ENCODE results near the gene SHISA6.

The SHISA6 gene

DNA sequence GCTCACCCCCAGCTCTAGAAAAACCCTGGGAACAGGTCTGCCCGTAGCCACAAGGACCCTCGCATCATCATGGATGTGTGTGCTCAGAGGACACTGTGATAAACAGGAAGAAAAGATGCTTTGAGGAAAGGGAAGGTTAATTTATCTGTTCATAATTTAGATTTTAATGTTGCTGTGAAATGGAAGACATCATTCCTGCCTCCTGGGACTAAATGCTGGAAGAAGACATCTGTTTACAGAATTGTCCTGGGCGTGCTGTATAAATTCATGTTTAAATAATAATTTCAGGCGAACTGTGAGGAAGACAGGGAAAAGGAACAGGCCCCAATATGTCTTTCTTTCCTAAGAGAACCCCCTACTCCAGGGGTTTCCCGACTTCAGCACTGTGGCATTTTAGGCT, 112.6 kb downstream of the SHISA6 start:
- no peak overlapping the region for H2AFZ ChIP-seq (ENCODE audit: low read depth)

DNA sequence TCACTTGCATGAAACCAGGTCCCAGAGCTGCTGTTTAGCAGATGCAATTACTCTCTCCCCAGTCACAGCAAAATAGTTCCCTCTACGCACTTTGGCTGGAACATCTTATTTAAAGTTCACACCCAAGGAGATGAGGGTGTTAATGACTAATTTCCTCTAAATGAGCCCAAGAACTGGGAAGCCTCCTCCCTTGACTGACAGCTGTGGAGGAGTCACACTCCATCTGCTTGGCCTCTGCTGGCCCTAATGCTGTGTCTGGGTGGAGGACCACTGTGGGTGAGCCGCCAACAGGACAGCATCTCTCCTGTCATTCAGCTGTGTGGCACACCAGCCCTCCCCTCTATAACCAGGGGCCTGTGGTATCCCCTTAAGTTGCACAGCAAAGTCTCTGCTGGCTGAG, 115.4 kb downstream of the SHISA6 start:
- no peak overlapping the region for H3K9ac ChIP-seq
- H3K79me2 ChIP-seq (ENCODE audit: insufficient read depth, low read depth) = no peaks in the 10 kb centered on the region
- no peaks in the 10 kb centered on the region for H3K27me3 ChIP-seq (ENCODE audit: insufficient read depth, low read depth)
- H3K4me3 ChIP-seq (IDR thresholded peaks at IDR 0.05; ENCODE audit: insufficient read depth, low read depth, low read length) = no peak overlapping the region
- TF ChIP-seq, protein P1, sequence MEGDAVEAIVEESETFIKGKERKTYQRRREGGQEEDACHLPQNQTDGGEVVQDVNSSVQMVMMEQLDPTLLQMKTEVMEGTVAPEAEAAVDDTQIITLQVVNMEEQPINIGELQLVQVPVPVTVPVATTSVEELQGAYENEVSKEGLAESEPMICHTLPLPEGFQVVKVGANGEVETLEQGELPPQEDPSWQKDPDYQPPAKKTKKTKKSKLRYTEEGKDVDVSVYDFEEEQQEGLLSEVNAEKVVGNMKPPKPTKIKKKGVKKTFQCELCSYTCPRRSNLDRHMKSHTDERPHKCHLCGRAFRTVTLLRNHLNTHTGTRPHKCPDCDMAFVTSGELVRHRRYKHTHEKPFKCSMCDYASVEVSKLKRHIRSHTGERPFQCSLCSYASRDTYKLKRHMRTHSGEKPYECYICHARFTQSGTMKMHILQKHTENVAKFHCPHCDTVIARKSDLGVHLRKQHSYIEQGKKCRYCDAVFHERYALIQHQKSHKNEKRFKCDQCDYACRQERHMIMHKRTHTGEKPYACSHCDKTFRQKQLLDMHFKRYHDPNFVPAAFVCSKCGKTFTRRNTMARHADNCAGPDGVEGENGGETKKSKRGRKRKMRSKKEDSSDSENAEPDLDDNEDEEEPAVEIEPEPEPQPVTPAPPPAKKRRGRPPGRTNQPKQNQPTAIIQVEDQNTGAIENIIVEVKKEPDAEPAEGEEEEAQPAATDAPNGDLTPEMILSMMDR (conservative IDR thresholded peaks at IDR 0.05; ENCODE audit: low read depth, low read length) = no peak
- H3K4me1 ChIP-seq (ENCODE audit: low read depth, poor library complexity, severe bottlenecking) = no peaks in the 10 kb centered on the region
- no peak overlapping the region for H2AFZ ChIP-seq (ENCODE audit: low read depth)
- no peak overlapping the region for H3K27ac ChIP-seq
- H3K4me2 ChIP-seq = no peak overlapping the region
- no peaks in the 10 kb centered on the region for H4K20me1 ChIP-seq (ENCODE audit: insufficient read depth)
- H3K36me3 ChIP-seq (ENCODE audit: insufficient read depth) = no peaks in the 10 kb centered on the region

More for the DNA sequence above, 112.6 kb downstream of the SHISA6 start:
- Histone ChIP-seq H4K20me1 (ENCODE audit: insufficient read depth) (no peaks in the 10 kb centered on the region), H3K27me3 (ENCODE audit: insufficient read depth, low read depth) (no peaks in the 10 kb centered on the region), H3K79me2 (ENCODE audit: insufficient read depth, low read depth) (no peaks in the 10 kb centered on the region), H3K4me3 (IDR thresholded peaks at IDR 0.05; ENCODE audit: insufficient read depth, low read depth, low read length) (no peak overlapping the region), H3K9ac (no peak overlapping the region), H3K36me3 (ENCODE audit: insufficient read depth) (no peaks in the 10 kb centered on the region), H3K4me1 (ENCODE audit: low read depth, poor library complexity, severe bottlenecking) (no peaks in the 10 kb centered on the region), H3K4me2 (no peak overlapping the region), H3K27ac (no peak overlapping the region)
- TF ChIP-seq, protein P1 (conservative IDR thresholded peaks at IDR 0.05; ENCODE audit: low read depth, low read length) = no peak

DNA sequence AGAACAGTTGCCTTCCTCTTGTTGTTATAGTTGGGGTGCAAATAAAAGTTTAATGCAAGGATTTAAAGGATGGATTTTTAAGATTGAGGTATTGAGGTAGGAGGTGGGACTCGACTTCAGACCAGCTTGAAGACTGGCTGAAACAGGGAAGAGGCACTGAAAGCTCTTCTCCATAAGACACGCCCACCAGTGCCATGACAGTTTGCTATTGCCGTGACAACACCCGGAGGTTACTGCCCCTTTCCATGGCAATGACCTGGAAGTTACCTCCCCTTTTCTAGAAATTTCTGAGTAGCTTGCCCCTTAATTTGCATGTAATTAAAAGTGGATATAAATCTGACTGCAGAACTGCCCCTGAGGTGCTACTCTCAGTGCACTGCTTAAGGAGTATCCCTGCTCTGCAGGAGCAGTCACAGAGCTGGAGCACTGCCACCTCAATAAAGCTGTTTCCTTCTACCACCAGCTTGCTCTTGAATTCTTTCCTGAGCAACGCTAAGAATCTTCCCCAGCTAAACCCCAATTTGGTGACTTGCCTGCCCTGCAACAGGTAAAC, 122.6 kb downstream of the SHISA6 start:
- H4K20me1 ChIP-seq (ENCODE audit: insufficient read depth) = no peaks in the 10 kb centered on the region
- H3K27ac ChIP-seq = no peak overlapping the region
- H2AFZ ChIP-seq (ENCODE audit: low read depth) = no peak overlapping the region
- H3K4me2 ChIP-seq = no peak overlapping the region
- H3K4me3 ChIP-seq (IDR thresholded peaks at IDR 0.05; ENCODE audit: insufficient read depth, low read depth, low read length) = no peak overlapping the region
- no peaks in the 10 kb centered on the region for H3K36me3 ChIP-seq (ENCODE audit: insufficient read depth)
- no peaks in the 10 kb centered on the region for H3K27me3 ChIP-seq (ENCODE audit: insufficient read depth, low read depth)
- TF ChIP-seq, protein P1 (conservative IDR thresholded peaks at IDR 0.05; ENCODE audit: low read depth, low read length) = no peak
- no peak overlapping the region for H3K9ac ChIP-seq
- no peaks in the 10 kb centered on the region for H3K79me2 ChIP-seq (ENCODE audit: insufficient read depth, low read depth)
- no peaks in the 10 kb centered on the region for H3K4me1 ChIP-seq (ENCODE audit: low read depth, poor library complexity, severe bottlenecking)

DNA sequence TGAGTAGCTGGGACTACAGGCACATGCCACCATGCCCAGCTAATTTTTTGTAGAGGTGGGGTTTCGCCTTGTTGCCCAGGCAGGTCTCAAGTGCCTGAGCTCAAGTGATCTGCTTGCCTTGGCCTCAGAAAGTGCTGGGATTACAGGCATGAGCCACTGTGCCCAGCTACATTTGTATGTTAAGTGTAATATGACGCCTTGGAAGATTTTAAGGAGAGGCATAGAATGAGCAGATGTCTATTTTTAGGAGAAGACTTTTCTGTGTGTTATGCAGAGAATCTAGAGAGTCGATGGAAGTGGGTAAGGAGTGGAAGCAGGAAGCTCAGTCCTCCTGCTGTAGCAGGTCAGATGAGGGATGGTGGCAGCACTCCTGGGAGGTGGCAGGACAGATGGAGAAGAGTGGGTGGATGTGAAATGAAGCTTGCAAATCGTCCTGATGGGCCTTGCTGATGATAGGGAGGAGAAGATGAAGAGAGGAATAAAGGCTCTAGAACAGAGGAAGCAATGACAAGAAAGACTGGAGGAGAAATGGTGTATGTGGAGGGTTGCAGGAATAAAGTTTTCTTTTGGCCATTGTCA, 125.3 kb downstream of the SHISA6 start:
- H3K4me1 ChIP-seq (ENCODE audit: low read depth, poor library complexity, severe bottlenecking) = no peaks in the 10 kb centered on the region
- H3K4me3 ChIP-seq (IDR thresholded peaks at IDR 0.05; ENCODE audit: insufficient read depth, low read depth, low read length) = no peak overlapping the region
- no peak overlapping the region for H3K27ac ChIP-seq
- no peak overlapping the region for H3K9ac ChIP-seq
- H3K36me3 ChIP-seq (ENCODE audit: insufficient read depth) = no peaks in the 10 kb centered on the region
- H3K79me2 ChIP-seq (ENCODE audit: insufficient read depth, low read depth) = no peaks in the 10 kb centered on the region
- H2AFZ ChIP-seq (ENCODE audit: low read depth) = no peak overlapping the region
- no peaks in the 10 kb centered on the region for H4K20me1 ChIP-seq (ENCODE audit: insufficient read depth)
- no peaks in the 10 kb centered on the region for H3K27me3 ChIP-seq (ENCODE audit: insufficient read depth, low read depth)
- TF ChIP-seq, protein P1 (conservative IDR thresholded peaks at IDR 0.05; ENCODE audit: low read depth, low read length) = no peak
- H3K4me2 ChIP-seq = no peak overlapping the region
